ENCODE data around the gene TMEM170A.

TMEM170A gene

DNA sequence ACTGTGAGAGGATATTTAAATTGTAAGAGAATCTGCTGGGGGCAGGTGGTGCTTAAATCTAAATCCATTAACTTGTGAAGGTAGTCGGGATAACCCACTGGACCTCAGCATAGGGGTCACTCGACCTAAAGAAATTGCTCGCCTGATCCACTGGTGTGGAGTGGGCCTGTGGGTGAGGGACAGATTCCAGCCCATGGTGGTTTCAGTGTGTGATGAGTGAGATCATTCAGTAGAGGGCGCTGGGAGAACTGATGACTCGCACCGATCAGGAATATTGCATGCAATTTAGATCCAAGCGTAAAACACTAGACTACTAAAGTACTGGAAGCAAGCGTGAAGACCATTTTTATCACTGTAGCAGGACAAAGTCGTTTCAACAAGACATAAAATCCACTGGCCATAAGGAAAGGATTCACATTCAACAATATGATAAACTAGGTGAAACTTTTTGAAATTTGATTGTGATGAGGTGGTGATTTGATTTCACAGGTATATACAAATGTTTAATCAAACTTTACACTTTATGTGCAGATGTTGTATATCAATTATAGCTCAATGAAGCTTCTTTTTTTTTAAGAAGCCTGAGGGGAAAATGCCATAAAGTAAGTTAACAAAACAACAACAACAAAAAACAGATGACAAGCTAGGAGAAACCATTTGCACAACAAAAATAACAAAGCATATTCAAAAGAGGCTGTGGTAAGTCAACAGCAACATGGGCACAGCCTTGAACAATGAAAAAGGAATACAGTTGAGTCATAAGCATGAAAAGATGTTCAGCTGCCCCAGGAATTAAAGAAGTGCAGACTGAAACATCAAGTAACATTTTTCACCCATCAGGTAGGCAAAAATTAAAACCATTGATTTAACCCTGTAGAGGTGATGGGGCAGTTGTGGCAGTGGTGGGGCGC is 7.5 kb upstream of the TMEM170A start:
- no peak overlapping the region for H3K4me3 ChIP-seq (replicated peaks; ENCODE audit: low read depth, low read length)
- TF ChIP-seq, protein P1, sequence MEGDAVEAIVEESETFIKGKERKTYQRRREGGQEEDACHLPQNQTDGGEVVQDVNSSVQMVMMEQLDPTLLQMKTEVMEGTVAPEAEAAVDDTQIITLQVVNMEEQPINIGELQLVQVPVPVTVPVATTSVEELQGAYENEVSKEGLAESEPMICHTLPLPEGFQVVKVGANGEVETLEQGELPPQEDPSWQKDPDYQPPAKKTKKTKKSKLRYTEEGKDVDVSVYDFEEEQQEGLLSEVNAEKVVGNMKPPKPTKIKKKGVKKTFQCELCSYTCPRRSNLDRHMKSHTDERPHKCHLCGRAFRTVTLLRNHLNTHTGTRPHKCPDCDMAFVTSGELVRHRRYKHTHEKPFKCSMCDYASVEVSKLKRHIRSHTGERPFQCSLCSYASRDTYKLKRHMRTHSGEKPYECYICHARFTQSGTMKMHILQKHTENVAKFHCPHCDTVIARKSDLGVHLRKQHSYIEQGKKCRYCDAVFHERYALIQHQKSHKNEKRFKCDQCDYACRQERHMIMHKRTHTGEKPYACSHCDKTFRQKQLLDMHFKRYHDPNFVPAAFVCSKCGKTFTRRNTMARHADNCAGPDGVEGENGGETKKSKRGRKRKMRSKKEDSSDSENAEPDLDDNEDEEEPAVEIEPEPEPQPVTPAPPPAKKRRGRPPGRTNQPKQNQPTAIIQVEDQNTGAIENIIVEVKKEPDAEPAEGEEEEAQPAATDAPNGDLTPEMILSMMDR (IDR thresholded peaks at IDR 0.05; ENCODE audit: low read length, missing control alignments), result peak; percentile 83
- peak; percentile 77 for DNase-seq (ENCODE audit: low read depth)

DNA sequence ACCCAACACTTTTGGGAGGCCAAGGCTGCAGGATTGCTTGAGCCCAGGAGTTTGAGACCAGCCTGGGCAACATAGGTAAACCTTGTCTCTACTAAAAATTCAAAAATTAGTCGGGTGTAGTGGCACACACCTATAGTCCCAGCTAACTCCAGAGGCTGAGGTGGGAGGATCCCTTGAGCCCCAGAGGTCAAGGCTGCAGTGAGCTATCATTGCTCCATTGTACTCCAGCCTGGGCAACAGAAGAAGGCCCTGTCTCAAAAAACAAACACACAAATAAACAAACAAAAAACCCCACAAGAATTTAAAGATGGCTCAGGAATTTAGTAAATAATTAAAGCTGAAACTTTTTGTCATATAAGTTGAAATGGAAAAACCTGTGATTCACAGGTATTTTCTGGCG is 2.3 kb upstream of the TMEM170A start:
- no peak for DNase-seq (ENCODE audit: low read depth)
- TF ChIP-seq, protein P1 (IDR thresholded peaks at IDR 0.05; ENCODE audit: low read length, missing control alignments), result no peak
- no peak overlapping the region for H3K4me3 ChIP-seq (replicated peaks; ENCODE audit: low read depth, low read length)

DNA sequence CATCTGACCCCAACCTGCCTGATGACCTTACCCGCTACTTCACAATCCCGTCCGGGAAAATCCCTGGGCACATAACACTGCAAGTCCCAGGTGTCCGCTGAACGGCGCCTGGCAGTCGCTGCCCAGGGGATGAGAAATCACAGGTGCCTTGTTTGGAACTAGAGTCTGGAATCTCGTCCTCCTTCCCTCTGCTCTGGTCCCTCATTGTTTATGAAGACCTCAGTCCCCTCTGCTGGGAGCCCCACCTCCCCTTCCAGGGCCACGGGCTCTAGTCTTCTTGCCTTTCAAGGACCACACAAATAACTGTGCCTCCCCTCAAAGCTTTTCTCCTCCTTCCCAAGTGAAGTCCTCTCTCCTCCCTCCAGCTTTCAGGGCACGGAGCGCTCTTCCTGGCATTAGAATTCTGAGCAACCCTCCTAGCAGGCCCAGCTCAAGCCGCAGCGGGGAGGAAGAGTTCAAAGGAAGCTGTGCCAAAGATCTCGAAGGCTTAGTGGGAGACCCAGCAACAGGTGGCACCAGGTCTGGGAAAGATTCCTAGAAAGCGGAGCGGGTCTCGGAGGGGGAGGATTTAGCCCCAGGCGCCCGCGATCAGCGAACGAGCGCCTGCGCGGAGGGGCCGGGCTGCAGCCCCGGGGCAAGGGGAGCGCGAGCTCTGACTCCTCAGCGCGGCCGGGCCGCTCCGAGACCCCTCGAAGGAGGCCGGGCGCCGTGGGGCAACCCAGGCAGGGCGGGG is 934 bp downstream of the TMEM170A start:
- H3K4me3 ChIP-seq (replicated peaks; ENCODE audit: low read depth, low read length), result peak overlapping the region; percentile 67
- DNase-seq (ENCODE audit: low read depth), result peak; percentile 17

DNA sequence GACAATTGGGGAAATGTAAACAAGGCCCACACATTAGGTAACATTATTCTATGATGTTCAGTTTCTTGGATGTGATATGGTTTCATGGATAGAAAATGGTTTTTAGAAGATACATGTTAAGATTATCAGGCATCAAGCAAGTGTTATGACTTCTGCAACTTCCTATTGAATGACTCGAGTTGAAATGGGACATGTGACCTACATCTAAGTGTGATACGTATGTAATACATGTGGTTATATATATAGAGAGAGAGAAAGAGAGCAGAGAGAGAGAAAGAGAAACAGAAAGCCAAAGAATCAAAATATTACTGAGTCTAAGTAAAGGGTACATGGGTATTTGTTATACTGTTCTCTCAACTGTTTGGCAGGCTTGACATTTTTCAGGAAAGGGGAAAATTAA is 1.7 kb downstream of the TMEM170A start:
- TF ChIP-seq, protein P1 (IDR thresholded peaks at IDR 0.05; ENCODE audit: low read length, missing control alignments), result no peak
- peak overlapping the region; percentile 67 for H3K4me3 ChIP-seq (replicated peaks; ENCODE audit: low read depth, low read length)
- no peak for DNase-seq (ENCODE audit: low read depth)

GRCh38 chr16:75461575-75461974 is 2.9 kb downstream of the TMEM170A start:
- no peak overlapping the region for H3K4me3 ChIP-seq (replicated peaks; ENCODE audit: low read depth, low read length)
- no peak for DNase-seq (ENCODE audit: low read depth)
- TF ChIP-seq, protein P1 (IDR thresholded peaks at IDR 0.05; ENCODE audit: low read length, missing control alignments), result no peak

- H3K4me3 ChIP-seq (replicated peaks; ENCODE audit: low read depth, low read length), result no peak overlapping the region
- DNase-seq (ENCODE audit: low read depth), result peak; percentile 13
- TF ChIP-seq, protein P1 (IDR thresholded peaks at IDR 0.05; ENCODE audit: low read length, missing control alignments), result no peak
These were observed 4.0 kb downstream of the TMEM170A start for GRCh38 chr16:75460446-75460845.

GRCh38 chr16:75459691-75460090 is 4.8 kb downstream of the TMEM170A start:
- TF ChIP-seq, protein P1 (IDR thresholded peaks at IDR 0.05; ENCODE audit: low read length, missing control alignments), result no peak
- no peak overlapping the region for H3K4me3 ChIP-seq (replicated peaks; ENCODE audit: low read depth, low read length)
- no peak for DNase-seq (ENCODE audit: low read depth)
